ENCODE data around the gene RAB21.

The RAB21 gene

GRCh38 chr12:71771069-71771468 lies 16.4 kb downstream of the RAB21 start:
- no peak for TF ChIP-seq EGR1 (IDR thresholded peaks at IDR 0.05)
- no peak for TF ChIP-seq NFIC (IDR thresholded peaks at IDR 0.05)
- TF ChIP-seq REST (IDR thresholded peaks at IDR 0.05; ENCODE audit: low read depth): no peak
- no peak for TF ChIP-seq TAF1 (IDR thresholded peaks at IDR 0.05; ENCODE audit: low read depth)
- no peak for TF ChIP-seq USF1 (IDR thresholded peaks at IDR 0.05)
- no peak for TF ChIP-seq EP300 (IDR thresholded peaks at IDR 0.05; ENCODE audit: borderline replicate concordance)
- no peak for TF ChIP-seq FOXM1 (IDR thresholded peaks at IDR 0.05; ENCODE audit: borderline replicate concordance, low read depth)
- no peak for TF ChIP-seq RAD21 (IDR thresholded peaks at IDR 0.05; ENCODE audit: low read depth)
- TF ChIP-seq CREB1 (IDR thresholded peaks at IDR 0.05; ENCODE audit: low read depth): no peak
- no peak for TF ChIP-seq YY1 (IDR thresholded peaks at IDR 0.05; ENCODE audit: low read depth)
- no peak for TF ChIP-seq MAX (IDR thresholded peaks at IDR 0.05)
- no peak for TF ChIP-seq CEBPB (IDR thresholded peaks at IDR 0.05)
- no peak for TF ChIP-seq ZBTB7A (IDR thresholded peaks at IDR 0.05; ENCODE audit: low read depth)
- no peak for TF ChIP-seq TCF12 (IDR thresholded peaks at IDR 0.05; ENCODE audit: low read depth)
- no peak for TF ChIP-seq TEAD4 (IDR thresholded peaks at IDR 0.05)

- TF ChIP-seq NFIC (IDR thresholded peaks at IDR 0.05) (no peak), EGR1 (IDR thresholded peaks at IDR 0.05) (no peak), TAF1 (IDR thresholded peaks at IDR 0.05; ENCODE audit: low read depth) (no peak), EP300 (IDR thresholded peaks at IDR 0.05; ENCODE audit: borderline replicate concordance) (no peak), CEBPB (IDR thresholded peaks at IDR 0.05) (no peak), CREB1 (IDR thresholded peaks at IDR 0.05; ENCODE audit: low read depth) (no peak), FOXM1 (IDR thresholded peaks at IDR 0.05; ENCODE audit: borderline replicate concordance, low read depth) (no peak), TCF12 (IDR thresholded peaks at IDR 0.05; ENCODE audit: low read depth) (no peak), MAX (IDR thresholded peaks at IDR 0.05) (no peak), USF1 (IDR thresholded peaks at IDR 0.05) (no peak), YY1 (IDR thresholded peaks at IDR 0.05; ENCODE audit: low read depth) (no peak), ZBTB7A (IDR thresholded peaks at IDR 0.05; ENCODE audit: low read depth) (no peak), TEAD4 (IDR thresholded peaks at IDR 0.05) (no peak), RAD21 (IDR thresholded peaks at IDR 0.05; ENCODE audit: low read depth) (no peak), REST (IDR thresholded peaks at IDR 0.05; ENCODE audit: low read depth) (no peak)
These were observed 18.1 kb downstream of the RAB21 start for GRCh38 chr12:71772735-71773134.

- TF ChIP-seq MAX (IDR thresholded peaks at IDR 0.05) (no peak), TEAD4 (IDR thresholded peaks at IDR 0.05) (peak; percentile 50), RAD21 (IDR thresholded peaks at IDR 0.05; ENCODE audit: low read depth) (peak; percentile 72)
These were observed 25.7 kb downstream of the RAB21 start for GRCh38 chr12:71780237-71780822.

GRCh38 chr12:71782017-71782416 lies 27.4 kb downstream of the RAB21 start:
- no peak for TF ChIP-seq ZBTB7A (IDR thresholded peaks at IDR 0.05; ENCODE audit: low read depth)
- TF ChIP-seq RAD21 (IDR thresholded peaks at IDR 0.05; ENCODE audit: low read depth): no peak
- TF ChIP-seq REST (IDR thresholded peaks at IDR 0.05; ENCODE audit: low read depth): no peak
- TF ChIP-seq EP300 (IDR thresholded peaks at IDR 0.05; ENCODE audit: borderline replicate concordance): no peak
- no peak for TF ChIP-seq EGR1 (IDR thresholded peaks at IDR 0.05)
- TF ChIP-seq NFIC (IDR thresholded peaks at IDR 0.05): no peak
- no peak for TF ChIP-seq CEBPB (IDR thresholded peaks at IDR 0.05)
- no peak for TF ChIP-seq TEAD4 (IDR thresholded peaks at IDR 0.05)
- TF ChIP-seq MAX (IDR thresholded peaks at IDR 0.05): no peak

Data from Ishikawa (cell line).